ENCODE data around the gene ATP2B2. TPM values are rescaled to one million over a fixed set of nuclear protein-coding genes. Genes with fewer than 3 reads are reported as not detected.
"Not testable (repeated sequence)": the region's sequence is repeated elsewhere in the genome, so short reads cannot be mapped to it uniquely, and the experiment has no call there.

ATP2B2 gene
- polyA plus RNA-seq, 4 donors: 0.39 to 0.55 TPM; not detected in 2

DNA sequence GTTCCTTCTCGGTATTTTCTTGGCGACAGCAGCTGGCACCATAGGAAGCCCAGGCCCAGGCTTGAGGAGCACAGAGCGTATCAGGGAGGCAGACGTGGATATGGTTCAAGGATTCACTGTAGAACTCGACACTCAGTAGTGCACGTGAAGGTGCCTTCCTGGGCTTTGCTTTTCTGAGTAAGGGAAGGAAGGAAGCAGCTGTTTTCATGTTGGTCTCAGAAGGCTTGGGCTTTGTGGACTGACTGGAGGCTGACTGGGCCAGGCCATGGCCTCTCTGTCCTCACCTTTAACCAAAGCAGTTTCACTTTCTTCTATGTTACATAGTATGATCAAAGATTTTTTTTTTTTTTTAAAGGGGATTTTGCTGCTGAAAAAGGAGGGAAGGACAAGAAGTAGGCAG is 205.7 kb downstream of the ATP2B2 start:
- no peaks in the 10 kb centered on the region for H3K27me3 ChIP-seq (ENCODE audit: control insufficient read depth in 3 of 3, insufficient read depth in 3 of 3, low read length in 3 of 3)
- H3K4me3 ChIP-seq (ENCODE audit: low read depth in 1 of 3, low read length in 3 of 3): no peak overlapping the region
- peak overlapping the region in 1 of 3 donors; percentile 22 for H3K27ac ChIP-seq (ENCODE audit: low read depth in 1 of 3, low read length in 2 of 3)
- FAIRE-seq: no peak
- no peaks in the 10 kb centered on the region for H3K9me3 ChIP-seq (ENCODE audit: control insufficient read depth in 2 of 2, insufficient read depth in 1 of 2, low read depth in 1 of 2, low read length in 1 of 2)
- DNase-seq: no peak
- no peaks in the 10 kb centered on the region for H3K4me1 ChIP-seq (ENCODE audit: control insufficient read depth in 3 of 3, insufficient read depth in 2 of 3, low read depth in 1 of 3, low read length in 2 of 3)
- H3K36me3 ChIP-seq (ENCODE audit: control insufficient read depth in 3 of 3, insufficient read depth in 2 of 3, low read depth in 1 of 3, low read length in 3 of 3): peaks cover 17 to 61% (median 35%) of the 10 kb centered on the region in 3 donors
- WGBS, 3 donors: 78 to 92% (median 80%) methylated on average over 6 of the region's 6 CpGs

GRCh38 chr3:10299175-10299574 is 206.2 kb downstream of the ATP2B2 start:
- 85 to 92% (median 91%) methylated on average over 2 of the region's 2 CpGs for WGBS, 3 donors
- H3K36me3 ChIP-seq (ENCODE audit: control insufficient read depth in 3 of 3, insufficient read depth in 2 of 3, low read depth in 1 of 3, low read length in 3 of 3): peaks cover 14 to 58% (median 30%) of the 10 kb centered on the region in 3 donors
- no peaks in the 10 kb centered on the region for H3K27me3 ChIP-seq (ENCODE audit: control insufficient read depth in 3 of 3, insufficient read depth in 3 of 3, low read length in 3 of 3)
- H3K4me1 ChIP-seq (ENCODE audit: control insufficient read depth in 3 of 3, insufficient read depth in 2 of 3, low read depth in 1 of 3, low read length in 2 of 3): no peaks in the 10 kb centered on the region
- H3K4me3 ChIP-seq (ENCODE audit: low read depth in 1 of 3, low read length in 3 of 3): no peak overlapping the region
- no peak for DNase-seq
- no peaks in the 10 kb centered on the region for H3K9me3 ChIP-seq (ENCODE audit: control insufficient read depth in 2 of 2, insufficient read depth in 1 of 2, low read depth in 1 of 2, low read length in 1 of 2)
- no peak overlapping the region for H3K27ac ChIP-seq (ENCODE audit: low read depth in 1 of 3, low read length in 2 of 3)
- no peak for FAIRE-seq

DNA sequence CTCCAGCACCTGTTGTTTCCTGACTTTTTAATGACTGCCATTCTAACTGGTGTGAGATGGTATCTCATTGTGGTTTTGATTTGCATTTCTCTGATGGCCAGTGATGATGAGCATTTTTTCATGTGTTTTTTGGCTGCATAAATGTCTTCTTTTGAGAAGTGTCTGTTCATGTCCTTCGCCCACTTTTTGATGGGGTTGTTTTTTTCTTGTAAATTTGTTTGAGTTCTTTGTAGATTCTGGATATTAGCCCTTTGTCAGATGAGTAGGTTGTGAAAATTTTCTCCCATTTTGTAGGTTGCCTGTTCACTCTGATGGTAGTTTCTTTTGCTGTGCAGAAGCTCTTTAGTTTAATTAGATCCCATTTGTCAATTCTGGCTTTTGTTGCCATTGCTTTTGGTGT is 207.3 kb downstream of the ATP2B2 start:
- not testable (repeated sequence) for DNase-seq; H3K4me1 ChIP-seq (ENCODE audit: control insufficient read depth in 3 of 3, insufficient read depth in 2 of 3, low read depth in 1 of 3, low read length in 2 of 3); H3K4me3 ChIP-seq (ENCODE audit: low read depth in 1 of 3, low read length in 3 of 3); FAIRE-seq; H3K27ac ChIP-seq (ENCODE audit: low read depth in 1 of 3, low read length in 2 of 3); H3K9me3 ChIP-seq (ENCODE audit: control insufficient read depth in 2 of 2, insufficient read depth in 1 of 2, low read depth in 1 of 2, low read length in 1 of 2); H3K27me3 ChIP-seq (ENCODE audit: control insufficient read depth in 3 of 3, insufficient read depth in 3 of 3, low read length in 3 of 3)
- peaks cover 12 to 51% (median 21%) of the 10 kb centered on the region in 3 donors for H3K36me3 ChIP-seq (ENCODE audit: control insufficient read depth in 3 of 3, insufficient read depth in 2 of 3, low read depth in 1 of 3, low read length in 3 of 3)
- WGBS, 3 donors: no CpG with 5 or more reads among the region's 1 CpG

DNA sequence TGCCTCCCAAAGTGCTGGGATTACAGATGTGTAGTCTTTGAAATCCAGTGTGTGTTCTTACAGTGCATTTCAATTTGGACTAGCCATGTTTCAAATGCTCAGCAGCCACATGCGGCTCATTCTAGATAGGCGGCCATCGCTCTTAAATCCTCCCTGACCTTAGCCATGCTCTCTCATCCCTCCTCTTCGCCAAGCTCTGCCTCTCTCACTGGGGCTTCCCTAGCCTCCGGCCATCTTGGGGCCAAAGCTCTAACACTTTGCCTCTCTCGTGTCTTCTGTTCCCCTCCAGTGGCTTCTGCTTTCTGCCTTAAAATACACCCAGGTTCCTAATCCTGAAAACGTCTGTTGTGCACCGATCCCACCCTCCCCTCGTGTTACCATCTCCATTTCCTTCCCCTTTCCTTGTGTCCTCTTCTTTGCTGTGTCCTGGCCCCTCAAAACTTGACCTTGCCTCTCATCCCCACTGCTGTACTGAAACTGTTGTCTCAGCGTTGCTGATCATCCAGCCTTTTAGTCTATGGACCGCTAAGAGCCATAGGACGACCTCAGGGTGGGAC is 211.3 kb downstream of the ATP2B2 start:
- H3K36me3 ChIP-seq (ENCODE audit: control insufficient read depth in 3 of 3, insufficient read depth in 2 of 3, low read depth in 1 of 3, low read length in 3 of 3): peaks cover 0 to 42% (median 0%) of the 10 kb centered on the region in 3 donors
- FAIRE-seq (no peak), DNase-seq (no peak)
- no peaks in the 10 kb centered on the region for H3K27me3 ChIP-seq (ENCODE audit: control insufficient read depth in 3 of 3, insufficient read depth in 3 of 3, low read length in 3 of 3)
- no peak overlapping the region for H3K4me3 ChIP-seq (ENCODE audit: low read depth in 1 of 3, low read length in 3 of 3)
- H3K27ac ChIP-seq (ENCODE audit: low read depth in 1 of 3, low read length in 2 of 3): no peak overlapping the region
- H3K9me3 ChIP-seq (ENCODE audit: control insufficient read depth in 2 of 2, insufficient read depth in 1 of 2, low read depth in 1 of 2, low read length in 1 of 2): no peaks in the 10 kb centered on the region
- H3K4me1 ChIP-seq (ENCODE audit: control insufficient read depth in 3 of 3, insufficient read depth in 2 of 3, low read depth in 1 of 3, low read length in 2 of 3): peaks cover 0 to 9% (median 0%) of the 10 kb centered on the region in 3 donors
- 87 to 96% (median 92%) methylated on average over 12 of the region's 12 CpGs for WGBS, 3 donors

DNA sequence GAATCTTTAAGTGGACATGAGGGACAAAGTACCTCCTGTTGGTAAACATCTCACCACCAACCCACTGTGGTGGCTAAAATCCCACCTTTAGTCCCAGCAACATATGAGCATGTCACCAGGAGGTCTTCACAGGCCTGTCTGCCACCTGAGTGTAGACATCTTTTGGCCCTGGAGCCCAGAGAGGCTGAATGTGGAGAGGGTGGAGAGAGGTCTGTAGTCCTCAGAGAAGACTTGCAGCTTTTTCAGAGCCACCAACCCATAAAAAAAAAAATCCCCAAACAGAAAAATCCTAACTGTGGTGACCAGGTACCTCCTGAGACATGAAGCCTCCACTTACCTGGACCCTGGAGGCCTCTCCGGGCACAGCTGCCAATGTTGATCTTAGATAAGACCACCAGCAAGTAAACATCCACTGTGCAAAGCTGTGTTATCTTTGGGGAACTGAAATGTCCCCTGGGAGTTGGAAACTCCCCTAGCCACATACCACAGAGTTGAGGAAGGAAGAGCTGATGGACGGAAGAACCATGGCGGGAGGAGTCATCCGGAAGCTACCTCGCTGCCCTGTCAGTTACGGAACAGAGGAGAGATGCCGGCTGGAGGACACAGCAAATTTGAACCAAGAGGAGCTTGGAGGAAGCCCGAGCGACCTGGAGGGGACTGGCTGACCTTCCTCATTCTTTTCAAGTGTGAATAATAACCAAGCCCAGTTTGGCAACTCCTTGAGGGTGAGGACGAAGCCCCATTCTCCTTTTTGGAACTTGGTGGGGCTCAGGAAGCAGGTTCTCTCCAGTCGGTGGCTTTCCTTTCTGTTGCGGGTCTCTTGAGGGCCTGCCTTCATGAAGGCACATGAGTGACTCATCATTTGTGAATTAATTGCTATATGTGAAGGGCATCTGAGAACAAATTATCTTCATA is 212.6 kb downstream of the ATP2B2 start, which contains the start of gene GHRL:
Gene GHRL, minus strand, starts transcription at position 443 of the 915 bp plus-strand sequence. CDS start 2,767 bp downstream, outside the sequence.
- H3K9me3 ChIP-seq (ENCODE audit: control insufficient read depth in 2 of 2, insufficient read depth in 1 of 2, low read depth in 1 of 2, low read length in 1 of 2): no peaks in the 10 kb centered on the region
- peaks cover 0 to 9% (median 0%) of the 10 kb centered on the region in 3 donors for H3K4me1 ChIP-seq (ENCODE audit: control insufficient read depth in 3 of 3, insufficient read depth in 2 of 3, low read depth in 1 of 3, low read length in 2 of 3)
- H3K36me3 ChIP-seq (ENCODE audit: control insufficient read depth in 3 of 3, insufficient read depth in 2 of 3, low read depth in 1 of 3, low read length in 3 of 3): peaks cover 0 to 55% (median 0%) of the 10 kb centered on the region in 3 donors
- H3K27me3 ChIP-seq (ENCODE audit: control insufficient read depth in 3 of 3, insufficient read depth in 3 of 3, low read length in 3 of 3): no peaks in the 10 kb centered on the region
- DNase-seq (peak in 1 of 2 donors; percentile 23), FAIRE-seq (no peak)
- no peak within 1 kb of the TSS for H3K4me3 ChIP-seq (ENCODE audit: low read depth in 1 of 3, low read length in 3 of 3)
- WGBS, 3 donors: 58 to 77% (median 71%) methylated on average over 12 of the region's 12 CpGs
- H3K27ac ChIP-seq (ENCODE audit: low read depth in 1 of 3, low read length in 2 of 3): peak within 1 kb of the TSS in 1 of 3 donors; percentile 22

DNA sequence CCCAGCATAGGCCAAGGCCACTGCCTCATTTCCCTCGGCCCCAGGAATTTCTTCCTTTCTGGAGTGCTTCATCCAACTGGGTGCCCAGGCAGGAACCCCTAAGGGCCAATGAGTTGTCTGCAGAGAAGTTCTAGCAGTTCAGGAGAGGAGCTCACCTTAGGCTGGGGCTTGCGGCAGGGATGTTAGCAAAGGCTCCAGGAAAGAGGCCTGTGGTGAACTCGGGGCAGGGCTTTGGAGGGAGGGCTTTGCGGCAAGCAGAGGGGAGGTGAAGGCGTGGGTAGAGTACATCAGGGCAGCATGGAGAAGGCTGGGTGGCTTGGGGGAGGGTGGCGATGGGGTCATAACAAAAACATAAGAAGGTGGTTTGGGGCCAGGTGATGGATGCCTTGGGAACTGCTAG is 213.7 kb downstream of the ATP2B2 start:
- 91 to 95% (median 92%) methylated on average over 6 of the region's 6 CpGs for WGBS, 3 donors
- peaks cover 0 to 60% (median 2%) of the 10 kb centered on the region in 3 donors for H3K36me3 ChIP-seq (ENCODE audit: control insufficient read depth in 3 of 3, insufficient read depth in 2 of 3, low read depth in 1 of 3, low read length in 3 of 3)
- DNase-seq (no peak), FAIRE-seq (no peak)
- H3K9me3 ChIP-seq (ENCODE audit: control insufficient read depth in 2 of 2, insufficient read depth in 1 of 2, low read depth in 1 of 2, low read length in 1 of 2): no peaks in the 10 kb centered on the region
- no peak overlapping the region for H3K27ac ChIP-seq (ENCODE audit: low read depth in 1 of 3, low read length in 2 of 3)
- peaks cover 0 to 9% (median 0%) of the 10 kb centered on the region in 3 donors for H3K4me1 ChIP-seq (ENCODE audit: control insufficient read depth in 3 of 3, insufficient read depth in 2 of 3, low read depth in 1 of 3, low read length in 2 of 3)
- no peaks in the 10 kb centered on the region for H3K27me3 ChIP-seq (ENCODE audit: control insufficient read depth in 3 of 3, insufficient read depth in 3 of 3, low read length in 3 of 3)
- H3K4me3 ChIP-seq (ENCODE audit: low read depth in 1 of 3, low read length in 3 of 3): no peak overlapping the region

DNA sequence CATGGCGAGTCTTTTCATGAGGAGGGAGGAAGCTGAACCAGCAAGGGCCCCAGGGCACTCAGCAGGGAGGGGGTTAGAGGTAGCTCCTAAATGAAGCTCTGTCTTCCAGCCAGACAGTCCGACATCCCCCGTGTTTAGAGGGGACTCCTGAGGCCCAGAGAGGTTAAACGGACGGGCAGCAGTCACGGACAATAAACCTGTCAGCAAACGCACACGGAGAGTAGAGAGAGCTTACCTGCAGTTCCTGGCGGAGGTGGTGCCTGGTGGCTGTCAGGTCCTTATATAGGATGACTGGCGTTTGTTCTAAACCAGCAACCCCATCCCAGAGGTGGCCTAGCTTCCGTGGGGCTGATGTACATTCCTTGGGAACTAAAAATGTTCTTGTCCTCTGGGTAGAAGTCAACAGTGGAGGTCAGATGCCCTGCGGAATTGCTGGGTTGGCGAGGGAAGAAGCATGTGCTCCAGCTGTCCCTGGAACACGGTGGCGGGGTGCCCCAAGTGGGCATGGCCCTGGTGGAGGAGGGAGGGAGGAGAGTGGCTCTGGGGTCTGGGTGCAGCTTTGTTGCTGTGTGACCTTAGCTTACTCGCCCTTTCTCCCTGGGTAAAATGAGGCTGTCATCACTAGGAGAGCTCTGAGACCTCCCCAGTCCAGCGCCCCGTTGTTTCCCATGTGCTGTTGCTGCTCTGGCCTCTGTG is 214.8 kb downstream of the ATP2B2 start:
- Histone ChIP-seq H3K4me1 (ENCODE audit: control insufficient read depth in 3 of 3, insufficient read depth in 2 of 3, low read depth in 1 of 3, low read length in 2 of 3) (peaks cover 0 to 9% (median 0%) of the 10 kb centered on the region in 3 donors), H3K27ac (ENCODE audit: low read depth in 1 of 3, low read length in 2 of 3) (no peak overlapping the region), H3K9me3 (ENCODE audit: control insufficient read depth in 2 of 2, insufficient read depth in 1 of 2, low read depth in 1 of 2, low read length in 1 of 2) (no peaks in the 10 kb centered on the region), H3K4me3 (ENCODE audit: low read depth in 1 of 3, low read length in 3 of 3) (no peak overlapping the region), H3K36me3 (ENCODE audit: control insufficient read depth in 3 of 3, insufficient read depth in 2 of 3, low read depth in 1 of 3, low read length in 3 of 3) (peaks cover 0 to 62% (median 2%) of the 10 kb centered on the region in 3 donors), H3K27me3 (ENCODE audit: control insufficient read depth in 3 of 3, insufficient read depth in 3 of 3, low read length in 3 of 3) (no peaks in the 10 kb centered on the region)
- FAIRE-seq (no peak), DNase-seq (no peak)
- 82 to 90% (median 89%) methylated on average over 18 of the region's 18 CpGs for WGBS, 3 donors

- Histone ChIP-seq H3K4me3 (ENCODE audit: low read depth in 1 of 3, low read length in 3 of 3) (no peak overlapping the region), H3K4me1 (ENCODE audit: control insufficient read depth in 3 of 3, insufficient read depth in 2 of 3, low read depth in 1 of 3, low read length in 2 of 3) (peaks cover 0 to 9% (median 0%) of the 10 kb centered on the region in 3 donors), H3K36me3 (ENCODE audit: control insufficient read depth in 3 of 3, insufficient read depth in 2 of 3, low read depth in 1 of 3, low read length in 3 of 3) (peaks cover 0 to 64% (median 2%) of the 10 kb centered on the region in 3 donors), H3K9me3 (ENCODE audit: control insufficient read depth in 2 of 2, insufficient read depth in 1 of 2, low read depth in 1 of 2, low read length in 1 of 2) (no peaks in the 10 kb centered on the region), H3K27me3 (ENCODE audit: control insufficient read depth in 3 of 3, insufficient read depth in 3 of 3, low read length in 3 of 3) (no peaks in the 10 kb centered on the region), H3K27ac (ENCODE audit: low read depth in 1 of 3, low read length in 2 of 3) (no peak overlapping the region)
- DNase-seq (no peak), FAIRE-seq (no peak)
- WGBS, 3 donors: 90 to 96% (median 95%) methylated on average over 9 of the region's 9 CpGs
Measured at GRCh38 chr3:10289787-10290355, 215.5 kb downstream of the ATP2B2 start.

Data from small intestine (tissue), 7 donors.